Osteoblast (primary cell): ENCODE data around the gene UBE2R2. TPM values are rescaled to one million over a fixed set of nuclear protein-coding genes. Genes with fewer than 3 reads are reported as not detected.
A peak's percentile ranks its signal among the peaks of the same experiment; 100 is the strongest.

Source experiments
- DNase-seq: peaks from one replicate; pipeline ENCODE4 v3.0.0; 2011; ENCODE audit warnings: low spot score, mixed read lengths; ENCODE audit not compliant: insufficient read length; ENCODE audit errors: missing footprints
- H2AFZ ChIP-seq: 2 replicates; pipeline ENCODE4 v1.6.0; 2011; ENCODE audit warnings: mild to moderate bottlenecking, low read length
- H3K27ac ChIP-seq: 2 replicates; pipeline ENCODE4 v1.5.1; 2011; ENCODE audit warnings: mild to moderate bottlenecking, low read depth, low read length, moderate library complexity
- H3K27me3 ChIP-seq: 2 replicates; pipeline ENCODE4 v1.6.0; 2012; ENCODE audit warnings: mild to moderate bottlenecking, control low read depth, inconsistent platforms, low read length, moderate library complexity; ENCODE audit not compliant: insufficient read depth
- H3K36me3 ChIP-seq: 2 replicates; pipeline ENCODE4 v1.5.1; 2011; ENCODE audit warnings: mild to moderate bottlenecking, low read length, control low read depth, moderate library complexity; ENCODE audit not compliant: insufficient read depth
- H3K4me1 ChIP-seq: 2 replicates; pipeline ENCODE4 v1.5.1; 2011; ENCODE audit warnings: mild to moderate bottlenecking, low read length, control low read depth, moderate library complexity; ENCODE audit not compliant: insufficient read depth
- H3K4me2 ChIP-seq: 2 replicates; pipeline ENCODE4 v1.6.0; 2011; ENCODE audit warnings: mild to moderate bottlenecking, low read length; ENCODE audit not compliant: insufficient read depth
- H3K4me3 ChIP-seq: fragments of 200-600 bp; sonication (generic); 3 replicates; pipeline ENCODE4 v1.5.1; 2012; ENCODE audit warnings: mild to moderate bottlenecking, low read length, inconsistent platforms; ENCODE audit not compliant: insufficient read depth
- H3K79me2 ChIP-seq: 2 replicates; pipeline ENCODE4 v1.6.0; 2012; ENCODE audit warnings: mild to moderate bottlenecking, low read length, control low read depth, inconsistent platforms; ENCODE audit not compliant: insufficient read depth
- H3K9me3 ChIP-seq: 2 replicates; pipeline ENCODE4 v1.5.1; 2011; ENCODE audit warnings: low read depth, low read length, control low read depth
- H4K20me1 ChIP-seq: 2 replicates; pipeline ENCODE4 v1.6.0; 2012; ENCODE audit warnings: mild to moderate bottlenecking, low read length, control low read depth; ENCODE audit not compliant: insufficient read depth
- total RNA-seq: library from RNA; depleted of rRNA; stranded (reverse); fragments of >200 nt; gene quantifications from 2 replicates; pipeline ENCODE4 v1.2.3, GENCODE V29; 2012
- TF ChIP-seq, protein P1 (sequence below): IDR thresholded peaks from 2 replicates; pipeline ENCODE4 v1.5.1; 2011; ENCODE audit warnings: mild to moderate bottlenecking, low read depth, low read length, moderate library complexity; ENCODE audit errors: extremely low read depth

Gene UBE2R2
- total RNA-seq, 1 donor: 21.4 TPM

DNA sequence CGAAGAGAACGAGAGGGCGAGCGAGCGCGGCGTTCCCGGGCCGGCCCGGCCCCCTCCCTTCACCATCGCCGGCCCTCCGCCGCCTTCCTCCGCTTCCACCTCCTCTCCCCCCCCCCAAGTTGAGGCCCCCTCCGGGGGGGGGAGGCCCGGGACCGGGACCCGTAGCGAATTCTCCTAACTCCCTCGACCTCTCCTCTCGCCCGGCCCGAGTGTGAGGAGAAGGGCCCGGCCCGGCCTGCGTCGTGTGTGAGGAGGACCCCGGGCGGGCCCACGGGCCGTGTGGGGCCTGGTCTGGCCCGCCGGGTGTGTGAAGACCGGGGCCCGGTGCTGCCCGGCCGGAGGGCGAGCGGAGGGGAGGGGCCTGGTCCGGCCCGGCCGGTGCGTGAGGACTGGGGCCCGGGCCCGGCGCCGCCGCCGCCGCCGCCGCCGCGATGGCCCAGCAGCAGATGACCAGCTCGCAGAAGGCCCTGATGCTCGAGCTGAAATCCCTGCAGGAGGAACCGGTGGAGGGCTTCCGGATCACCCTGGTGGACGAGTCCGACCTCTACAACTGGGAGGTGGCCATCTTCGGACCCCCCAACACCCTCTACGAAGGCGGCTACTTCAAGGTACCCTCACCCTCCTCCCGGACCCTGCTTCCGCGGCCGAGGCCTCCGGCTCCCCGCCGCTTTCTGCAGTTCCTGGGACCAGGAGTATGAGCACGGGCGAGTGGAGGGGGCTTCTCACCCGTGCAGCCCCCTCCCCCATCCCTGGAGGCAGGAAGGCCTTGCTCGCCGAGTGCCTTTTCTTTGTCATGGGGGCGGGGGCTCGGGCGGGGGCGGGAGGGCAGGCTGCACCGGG, 587 bp downstream of the UBE2R2 start:
- TF ChIP-seq, protein P1, sequence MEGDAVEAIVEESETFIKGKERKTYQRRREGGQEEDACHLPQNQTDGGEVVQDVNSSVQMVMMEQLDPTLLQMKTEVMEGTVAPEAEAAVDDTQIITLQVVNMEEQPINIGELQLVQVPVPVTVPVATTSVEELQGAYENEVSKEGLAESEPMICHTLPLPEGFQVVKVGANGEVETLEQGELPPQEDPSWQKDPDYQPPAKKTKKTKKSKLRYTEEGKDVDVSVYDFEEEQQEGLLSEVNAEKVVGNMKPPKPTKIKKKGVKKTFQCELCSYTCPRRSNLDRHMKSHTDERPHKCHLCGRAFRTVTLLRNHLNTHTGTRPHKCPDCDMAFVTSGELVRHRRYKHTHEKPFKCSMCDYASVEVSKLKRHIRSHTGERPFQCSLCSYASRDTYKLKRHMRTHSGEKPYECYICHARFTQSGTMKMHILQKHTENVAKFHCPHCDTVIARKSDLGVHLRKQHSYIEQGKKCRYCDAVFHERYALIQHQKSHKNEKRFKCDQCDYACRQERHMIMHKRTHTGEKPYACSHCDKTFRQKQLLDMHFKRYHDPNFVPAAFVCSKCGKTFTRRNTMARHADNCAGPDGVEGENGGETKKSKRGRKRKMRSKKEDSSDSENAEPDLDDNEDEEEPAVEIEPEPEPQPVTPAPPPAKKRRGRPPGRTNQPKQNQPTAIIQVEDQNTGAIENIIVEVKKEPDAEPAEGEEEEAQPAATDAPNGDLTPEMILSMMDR: peak; percentile 28
- H3K4me1 ChIP-seq: peaks cover 40% of the 10 kb centered on the region
- peak overlapping the region; percentile 96 for H3K4me3 ChIP-seq
- H3K27ac ChIP-seq: peak overlapping the region; percentile 90
- peaks cover 33% of the 10 kb centered on the region for H4K20me1 ChIP-seq
- H2AFZ ChIP-seq: peak overlapping the region; percentile 90
- H3K9me3 ChIP-seq: no peaks in the 10 kb centered on the region
- peaks cover 53% of the 10 kb centered on the region for H3K79me2 ChIP-seq
- H3K4me2 ChIP-seq: peak overlapping the region; percentile 100
- H3K27me3 ChIP-seq: no peaks in the 10 kb centered on the region
- peak; percentile 94 for DNase-seq
- H3K36me3 ChIP-seq: no peaks in the 10 kb centered on the region

- H4K20me1 ChIP-seq: peaks cover 36% of the 10 kb centered on the region
- H3K9me3 ChIP-seq: no peaks in the 10 kb centered on the region
- H3K27ac ChIP-seq: peak overlapping the region; percentile 90
- no peaks in the 10 kb centered on the region for H3K36me3 ChIP-seq
- peaks cover 61% of the 10 kb centered on the region for H3K79me2 ChIP-seq
- TF ChIP-seq, protein P1: no peak
- H3K4me1 ChIP-seq: peaks cover 40% of the 10 kb centered on the region
- peak overlapping the region; percentile 96 for H3K4me3 ChIP-seq
- no peaks in the 10 kb centered on the region for H3K27me3 ChIP-seq
- peak; percentile 86 for DNase-seq
- H2AFZ ChIP-seq: peak overlapping the region; percentile 7
- peak overlapping the region; percentile 100 for H3K4me2 ChIP-seq
Measured at GRCh38 chr9:33818167-33818846, 1.3 kb downstream of the UBE2R2 start.

- DNase-seq: peak; percentile 91
- Histone ChIP-seq H3K9me3 (no peaks in the 10 kb centered on the region), H2AFZ (peak overlapping the region; percentile 7), H3K27me3 (no peaks in the 10 kb centered on the region), H3K4me3 (peak overlapping the region; percentile 96), H3K4me2 (peak overlapping the region; percentile 100), H3K36me3 (no peaks in the 10 kb centered on the region), H4K20me1 (peaks cover 41% of the 10 kb centered on the region), H3K27ac (peak overlapping the region; percentile 90), H3K79me2 (peaks cover 67% of the 10 kb centered on the region), H3K4me1 (peaks cover 34% of the 10 kb centered on the region)
- TF ChIP-seq, protein P1: no peak
Measured at GRCh38 chr9:33818847-33819500, 2.0 kb downstream of the UBE2R2 start.
